Measurements from ENCODE around the gene TNFSF10.
"Not testable (repeated sequence)": the region's sequence is repeated elsewhere in the genome, so short reads cannot be mapped to it uniquely, and the experiment has no call there.

Gene TNFSF10

GRCh38 chr3:172501540-172501939, 21.7 kb downstream of the TNFSF10 start:
- no peaks in the 10 kb centered on the region for H4K20me1 ChIP-seq (ENCODE audit: insufficient read depth, low read length)
- no peaks in the 10 kb centered on the region for H3K9me2 ChIP-seq (ENCODE audit: low read depth, low read length)
- H3K4me3 ChIP-seq (ENCODE audit: low read depth, low read length, poor library complexity, severe bottlenecking) = no peak overlapping the region
- peaks cover 3% of the 10 kb centered on the region for H3K9me3 ChIP-seq (ENCODE audit: low read length)
- no peaks in the 10 kb centered on the region for H3F3A ChIP-seq (ENCODE audit: insufficient read depth, low read length)
- no peak overlapping the region for H3K9ac ChIP-seq (ENCODE audit: low read length)
- H2AFZ ChIP-seq (ENCODE audit: low read length) = no peak overlapping the region
- no peaks in the 10 kb centered on the region for H3K79me2 ChIP-seq (ENCODE audit: insufficient read depth, low read length)
- no peaks in the 10 kb centered on the region for H3K36me3 ChIP-seq (ENCODE audit: insufficient read depth, low read length)
- no peaks in the 10 kb centered on the region for H3K4me1 ChIP-seq (ENCODE audit: insufficient read depth, low read length, severe bottlenecking)
- H3K27ac ChIP-seq (ENCODE audit: low read depth, low read length, poor library complexity, severe bottlenecking) = no peak overlapping the region
- H3K27me3 ChIP-seq (ENCODE audit: insufficient read depth, low read length) = 0 out of 2 replicates have a peak, but pooled peaks cover 5% of the 10 kb centered on the region
- TF ChIP-seq CTCF (IDR thresholded peaks at IDR 0.05; ENCODE audit: low read length) (no peak), EZH2 (IDR thresholded peaks at IDR 0.05; ENCODE audit: borderline replicate concordance, low read length) (no peak)
- no peak overlapping the region for H3K4me2 ChIP-seq (ENCODE audit: low read length)

- not testable (repeated sequence) for H4K20me1 ChIP-seq (ENCODE audit: insufficient read depth, low read length); H3F3A ChIP-seq (ENCODE audit: insufficient read depth, low read length); H3K9ac ChIP-seq (ENCODE audit: low read length); H3K36me3 ChIP-seq (ENCODE audit: insufficient read depth, low read length); H3K27ac ChIP-seq (ENCODE audit: low read depth, low read length, poor library complexity, severe bottlenecking); H2AFZ ChIP-seq (ENCODE audit: low read length); H3K9me2 ChIP-seq (ENCODE audit: low read depth, low read length); H3K9me3 ChIP-seq (ENCODE audit: low read length); H3K4me1 ChIP-seq (ENCODE audit: insufficient read depth, low read length, severe bottlenecking); H3K27me3 ChIP-seq (ENCODE audit: insufficient read depth, low read length); H3K4me3 ChIP-seq (ENCODE audit: low read depth, low read length, poor library complexity, severe bottlenecking); H3K4me2 ChIP-seq (ENCODE audit: low read length); H3K79me2 ChIP-seq (ENCODE audit: insufficient read depth, low read length)
- TF ChIP-seq CTCF (IDR thresholded peaks at IDR 0.05; ENCODE audit: low read length) = peak; percentile 76
Measured at GRCh38 chr3:172490198-172490669, 33.0 kb downstream of the TNFSF10 start.

GRCh38 chr3:172478116-172478515, 45.1 kb downstream of the TNFSF10 start:
- Histone ChIP-seq H3K27ac (ENCODE audit: low read depth, low read length, poor library complexity, severe bottlenecking) (no peak overlapping the region), H3K27me3 (ENCODE audit: insufficient read depth, low read length) (no peaks in the 10 kb centered on the region), H3K4me1 (ENCODE audit: insufficient read depth, low read length, severe bottlenecking) (no peaks in the 10 kb centered on the region), H3K9me3 (ENCODE audit: low read length) (no peaks in the 10 kb centered on the region), H3K9me2 (ENCODE audit: low read depth, low read length) (no peaks in the 10 kb centered on the region), H2AFZ (ENCODE audit: low read length) (no peak overlapping the region), H3K4me2 (ENCODE audit: low read length) (no peak overlapping the region), H4K20me1 (ENCODE audit: insufficient read depth, low read length) (no peaks in the 10 kb centered on the region), H3K9ac (ENCODE audit: low read length) (no peak overlapping the region), H3K4me3 (ENCODE audit: low read depth, low read length, poor library complexity, severe bottlenecking) (no peak overlapping the region), H3K79me2 (ENCODE audit: insufficient read depth, low read length) (no peaks in the 10 kb centered on the region), H3K36me3 (ENCODE audit: insufficient read depth, low read length) (no peaks in the 10 kb centered on the region), H3F3A (ENCODE audit: insufficient read depth, low read length) (no peaks in the 10 kb centered on the region)
- TF ChIP-seq CTCF (IDR thresholded peaks at IDR 0.05; ENCODE audit: low read length) (no peak), EZH2 (IDR thresholded peaks at IDR 0.05; ENCODE audit: borderline replicate concordance, low read length) (no peak)

All from OCI-LY1 (cell line).